Measurements from ENCODE around the gene AMDHD2. TPM values are rescaled to one million over a fixed set of nuclear protein-coding genes. Genes with fewer than 3 reads are reported as not detected.

The AMDHD2 gene
- polyA plus RNA-seq, 4 donors = 20.1 to 40.8 (median 31.6) TPM

DNA sequence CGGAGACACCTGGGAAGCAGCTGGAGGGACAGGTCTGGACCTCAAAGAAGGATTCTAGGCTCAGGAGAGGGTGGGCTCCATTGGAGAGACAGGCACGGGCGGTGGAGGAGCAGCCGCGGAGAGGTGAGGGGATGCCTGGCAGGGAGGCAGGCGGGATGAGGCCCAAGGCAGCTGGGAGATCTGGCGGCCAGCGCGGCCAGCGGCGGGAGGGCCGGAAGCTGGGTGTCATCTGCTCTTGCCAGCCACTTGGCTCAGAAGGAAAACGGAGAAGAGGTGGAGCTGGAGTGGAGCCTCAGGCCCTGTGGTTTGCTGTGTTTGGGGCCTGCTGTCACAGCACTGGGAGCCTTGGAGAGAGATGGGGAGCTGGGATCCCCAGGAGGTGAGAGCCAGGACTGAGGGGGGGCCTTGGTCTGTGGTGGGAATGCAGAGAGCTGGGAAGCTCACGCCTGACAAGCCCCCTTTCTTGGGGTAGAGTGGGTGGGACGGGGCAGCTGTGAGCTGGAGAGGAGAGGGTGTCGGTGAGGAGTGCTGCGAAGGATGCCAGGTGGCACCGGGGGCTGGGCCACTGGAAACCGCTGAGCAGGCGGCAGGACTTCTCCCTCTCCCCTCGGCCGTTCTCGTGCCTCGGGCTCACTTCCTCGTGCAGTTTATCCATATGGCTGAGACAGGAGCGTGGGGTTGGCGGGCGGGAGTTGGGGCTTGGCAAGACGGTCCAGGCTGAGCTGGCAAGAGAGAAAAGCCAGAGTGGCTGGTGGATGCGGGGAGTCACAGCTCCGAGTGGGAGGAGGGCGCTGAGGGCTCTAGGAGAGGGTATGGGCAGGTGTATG lies 37.2 kb upstream of the AMDHD2 start:
- DNase-seq (ENCODE audit: low read depth in 4 of 4, low spot score in 2 of 4) = no peak

DNA sequence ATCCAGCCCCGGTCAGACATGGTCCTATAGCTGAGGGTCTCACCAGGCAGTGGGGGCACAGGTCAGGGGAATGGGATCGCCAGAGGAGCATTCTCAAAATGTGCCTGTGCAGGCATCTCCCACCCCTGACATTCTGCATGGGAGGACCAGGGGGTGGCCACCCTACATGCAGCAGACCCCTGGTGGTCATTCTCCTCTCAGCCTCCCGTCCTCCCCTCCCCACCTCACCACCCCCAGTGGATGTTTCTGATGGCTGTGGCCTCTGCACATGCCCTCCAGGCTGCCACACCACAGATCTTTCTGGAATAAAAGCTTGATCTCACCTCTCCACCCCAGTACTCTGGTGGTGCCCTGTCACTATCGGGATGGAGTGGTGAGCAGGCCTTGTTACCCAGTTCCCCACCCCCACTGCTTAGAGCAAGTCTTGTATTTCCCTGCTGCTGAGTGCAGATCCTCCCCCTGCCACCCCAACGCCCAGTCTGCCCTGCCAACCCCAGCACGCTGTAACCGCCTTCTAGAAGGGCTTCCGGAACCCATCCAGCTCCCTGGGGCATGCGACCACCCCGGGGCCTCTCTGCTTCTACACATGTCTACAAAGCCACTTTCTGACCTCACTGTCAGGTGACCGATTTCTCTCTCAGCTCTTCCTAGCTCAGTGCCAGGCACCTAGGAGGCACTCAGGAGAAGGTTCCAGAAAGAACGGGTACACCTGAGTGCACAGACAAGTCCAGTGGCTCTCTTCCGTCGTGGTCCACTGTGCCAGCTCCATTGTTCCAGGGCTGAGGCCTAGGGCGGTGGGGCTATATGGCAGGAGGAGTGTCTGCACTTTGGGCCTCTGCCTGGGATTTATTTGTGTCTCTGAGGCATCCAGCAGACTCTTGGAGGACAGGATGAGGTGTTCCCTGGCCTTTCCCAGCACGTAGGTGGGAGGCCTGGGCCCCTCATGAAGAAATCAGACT lies 36.0 kb upstream of the AMDHD2 start:
- DNase-seq (ENCODE audit: low read depth in 4 of 4, low spot score in 2 of 4) = no peak

DNA sequence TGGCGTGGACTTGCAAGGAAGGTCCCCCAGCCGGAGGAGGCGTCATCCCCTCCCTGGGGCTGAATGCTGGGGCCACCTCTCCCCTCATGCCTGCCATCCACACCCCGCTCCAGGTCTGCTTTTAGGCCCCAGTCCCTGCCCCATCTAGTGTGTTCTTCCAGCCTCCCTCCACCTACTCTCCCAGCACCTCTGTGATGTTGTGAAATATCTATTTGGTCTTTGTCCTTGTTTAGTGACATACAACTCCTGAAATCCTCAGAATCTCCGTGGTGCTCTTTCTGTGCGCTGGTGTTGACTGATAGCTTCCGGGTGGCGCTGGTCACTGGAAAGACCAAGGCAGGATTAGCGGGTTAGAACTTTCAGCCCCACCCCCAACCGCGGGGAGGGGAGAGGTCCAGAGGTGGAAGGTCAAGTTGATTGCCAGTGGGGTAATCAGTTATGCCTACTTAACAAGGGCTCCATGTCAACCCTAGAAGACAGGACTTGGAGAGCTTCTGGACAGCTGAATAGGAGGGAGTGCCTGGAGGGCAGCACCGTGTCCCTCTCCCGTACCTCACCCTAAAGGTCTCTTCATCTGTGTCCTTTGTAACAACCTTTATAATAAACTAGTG lies 35.2 kb upstream of the AMDHD2 start:
- no peak for DNase-seq (ENCODE audit: low read depth in 4 of 4, low spot score in 2 of 4)

DNA sequence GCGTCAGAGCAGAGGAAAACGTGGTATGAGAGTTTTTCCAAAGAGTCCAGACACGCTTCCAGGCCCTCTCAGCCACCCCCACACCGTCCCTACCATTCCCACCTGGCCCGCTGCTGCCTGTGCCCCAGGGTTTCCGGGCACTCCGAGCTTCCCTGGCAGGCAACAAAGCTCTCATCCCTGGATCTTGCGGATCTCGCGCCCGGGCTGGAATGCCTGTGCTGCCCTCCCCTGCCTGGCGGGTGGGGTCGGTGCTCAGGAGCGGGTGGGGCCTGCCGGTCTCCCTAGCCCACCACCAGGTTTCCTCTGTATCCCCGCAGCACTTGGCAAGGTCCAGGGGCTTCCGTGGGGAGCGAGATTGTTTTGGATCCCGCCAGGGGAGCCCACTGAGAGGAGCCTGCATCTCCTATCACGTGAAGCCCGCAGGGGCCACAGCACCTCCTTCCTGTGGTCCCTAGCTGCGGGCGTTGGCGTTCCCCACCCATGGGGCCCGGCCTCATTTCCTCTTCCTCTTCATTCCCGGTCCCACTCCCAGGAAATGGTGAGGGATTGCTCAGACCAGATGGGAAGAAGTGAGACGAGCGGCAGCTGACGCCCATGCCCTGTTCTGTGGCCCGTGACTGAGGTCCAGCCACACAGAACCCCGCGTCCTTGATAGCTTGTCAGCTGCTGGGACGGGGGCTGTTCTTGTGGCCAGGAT lies 34.2 kb upstream of the AMDHD2 start:
- no peak for DNase-seq (ENCODE audit: low read depth in 4 of 4, low spot score in 2 of 4)

DNA sequence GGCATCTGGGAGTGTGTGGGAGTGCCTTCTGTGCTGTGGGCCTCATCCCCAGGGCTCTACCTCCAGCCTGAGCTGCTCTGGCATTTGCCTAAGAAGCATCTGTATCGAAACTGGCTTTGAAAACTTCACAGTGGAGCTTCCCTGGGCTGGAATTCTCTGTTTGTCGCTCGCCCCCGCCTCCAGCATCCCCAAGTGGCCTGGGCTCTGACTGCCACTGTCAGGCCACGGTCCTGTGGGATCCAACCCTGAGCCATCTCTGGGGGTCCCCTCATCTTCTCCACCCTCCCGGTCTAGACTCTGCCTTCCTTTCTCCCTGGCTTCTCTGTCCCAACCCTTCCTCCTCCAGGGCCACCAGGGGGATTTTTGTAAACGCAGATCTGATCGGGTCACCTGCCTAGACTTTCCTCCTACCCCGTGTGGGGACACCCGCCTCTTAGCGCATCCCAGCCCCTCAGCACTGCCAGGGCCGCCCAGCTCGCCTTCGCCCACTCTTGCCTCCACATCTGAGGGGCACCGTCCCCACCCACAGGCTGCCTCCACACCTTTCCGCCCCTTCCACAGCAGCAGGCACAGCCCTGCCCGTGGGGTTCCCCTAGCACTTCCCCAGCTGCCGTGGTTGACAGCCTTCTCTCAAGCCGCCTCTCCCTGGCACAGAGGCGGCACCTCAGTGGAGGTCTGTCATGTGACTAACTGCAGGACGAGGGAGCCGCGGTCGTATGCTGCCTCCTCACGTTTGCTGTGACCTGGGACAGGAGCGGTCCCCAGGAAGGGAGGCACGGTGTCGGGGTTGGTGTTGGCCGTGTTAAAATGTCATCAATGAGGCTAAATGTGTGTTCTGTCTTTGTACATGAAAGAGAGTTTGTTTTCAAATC lies 33.3 kb upstream of the AMDHD2 start:
- no peak for DNase-seq (ENCODE audit: low read depth in 4 of 4, low spot score in 2 of 4)

DNA sequence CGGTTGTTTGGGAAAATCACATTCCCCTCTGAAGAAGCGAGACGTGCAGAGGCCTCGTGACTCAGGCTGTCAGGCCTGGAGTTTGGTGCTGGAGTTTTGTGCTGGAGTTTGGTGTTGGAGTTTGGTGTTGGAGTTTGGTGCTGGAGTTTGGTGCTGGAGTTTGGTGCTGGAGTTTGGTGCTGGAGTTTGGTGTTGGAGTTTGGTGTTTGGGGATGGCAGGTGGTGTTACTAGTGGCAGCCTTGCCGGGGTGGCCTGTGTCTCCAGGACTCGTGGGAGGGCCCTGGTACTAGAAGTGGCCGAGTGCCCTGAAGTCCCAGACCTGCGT lies 32.7 kb upstream of the AMDHD2 start:
- DNase-seq (ENCODE audit: low read depth in 4 of 4, low spot score in 2 of 4) = no peak

DNA sequence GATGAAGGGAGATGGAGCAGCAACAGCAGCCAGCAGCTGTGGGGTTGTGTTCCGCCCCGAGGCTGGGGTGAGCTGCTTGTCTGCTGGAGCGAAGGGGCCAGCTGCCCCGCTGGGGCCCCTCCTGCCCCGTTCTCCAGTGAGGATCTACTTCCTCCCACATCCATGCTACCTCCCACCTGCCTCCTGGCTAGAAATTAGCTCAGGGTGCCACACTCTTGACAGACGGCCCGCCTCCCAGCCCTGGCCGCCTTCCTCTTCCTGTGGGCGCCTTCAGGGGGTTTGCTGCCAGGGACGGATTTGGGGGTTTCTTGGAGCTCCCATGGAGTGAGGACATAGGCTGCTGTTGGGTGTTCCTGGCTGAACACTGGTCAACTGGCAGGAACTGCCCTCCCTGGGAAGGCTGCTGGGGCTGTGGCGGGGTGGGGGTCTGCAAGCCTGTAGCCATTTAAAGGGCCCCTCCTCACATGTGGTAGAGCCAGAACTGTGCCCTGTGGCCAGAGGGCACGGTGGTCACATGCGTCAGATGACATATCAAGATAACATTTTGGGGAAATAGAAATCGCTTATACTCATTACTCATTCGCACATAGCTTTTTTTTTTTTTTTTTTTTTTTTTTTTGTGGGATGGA lies 32.2 kb upstream of the AMDHD2 start:
- DNase-seq (ENCODE audit: low read depth in 4 of 4, low spot score in 2 of 4) = no peak

DNA sequence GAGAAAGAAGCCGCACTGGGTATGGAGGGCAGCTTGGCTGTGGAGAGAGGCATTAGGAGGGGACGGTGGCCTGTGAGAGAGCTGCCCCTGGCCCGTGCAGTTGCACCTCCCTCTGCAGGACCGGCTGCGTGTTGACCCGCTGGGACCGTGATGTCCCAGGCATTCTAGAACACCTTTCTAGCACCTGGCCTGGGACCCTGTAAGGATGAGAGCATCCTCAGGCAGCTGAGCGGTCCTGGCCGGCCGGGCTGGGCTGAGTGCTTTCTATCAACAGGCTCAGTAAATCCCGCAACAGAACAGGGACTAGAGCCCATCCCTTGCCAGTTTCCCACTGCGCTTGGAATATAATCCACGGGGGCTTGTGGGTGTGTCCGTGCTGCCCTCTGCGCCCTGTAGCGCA lies 30.6 kb upstream of the AMDHD2 start:
- no peak for DNase-seq (ENCODE audit: low read depth in 4 of 4, low spot score in 2 of 4)

DNA sequence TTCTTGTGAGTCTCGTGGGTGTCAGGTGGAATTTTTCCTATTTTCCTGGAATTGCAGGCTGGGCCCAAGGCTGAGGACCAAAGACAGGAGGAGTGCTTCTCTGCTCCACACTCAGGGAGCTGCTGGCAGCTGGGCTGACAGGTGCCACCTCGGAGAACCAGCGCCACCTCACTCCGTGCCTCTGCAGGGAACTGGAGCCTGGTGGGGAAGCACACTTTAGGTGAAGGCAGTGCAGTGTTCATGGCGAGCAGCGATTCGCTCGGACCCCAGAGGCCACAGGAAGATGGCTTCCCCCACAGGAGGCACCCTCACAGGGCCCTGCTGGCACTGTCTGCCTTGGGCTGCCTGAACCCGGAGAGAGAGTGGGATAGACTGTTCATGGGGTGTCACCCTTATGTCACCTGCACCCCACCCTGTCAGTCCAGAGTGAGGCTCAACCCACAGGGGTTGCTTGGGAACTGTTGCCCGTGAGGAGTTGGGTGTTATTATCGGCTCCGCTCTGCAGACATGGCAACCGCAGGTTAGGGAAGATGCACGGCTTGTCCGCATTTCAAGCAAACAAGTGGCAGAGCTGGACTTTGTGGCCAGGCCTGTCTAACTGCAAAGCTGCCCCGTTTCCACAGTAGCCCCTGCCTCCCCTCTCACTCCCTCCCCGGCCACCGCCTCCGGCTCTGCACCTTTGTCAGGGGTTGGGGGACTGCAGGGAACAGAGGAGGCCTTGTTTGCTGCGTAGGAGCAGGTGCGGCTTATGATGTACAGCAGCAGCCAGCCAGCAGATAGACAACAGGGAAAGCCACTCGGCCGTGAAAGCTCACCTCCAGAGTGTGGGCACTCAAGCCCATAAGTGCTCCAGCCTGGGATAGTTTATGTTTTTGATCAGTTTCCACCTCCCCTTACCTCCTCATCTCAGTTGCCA lies 29.7 kb upstream of the AMDHD2 start:
- no peak for DNase-seq (ENCODE audit: low read depth in 4 of 4, low spot score in 2 of 4)

DNA sequence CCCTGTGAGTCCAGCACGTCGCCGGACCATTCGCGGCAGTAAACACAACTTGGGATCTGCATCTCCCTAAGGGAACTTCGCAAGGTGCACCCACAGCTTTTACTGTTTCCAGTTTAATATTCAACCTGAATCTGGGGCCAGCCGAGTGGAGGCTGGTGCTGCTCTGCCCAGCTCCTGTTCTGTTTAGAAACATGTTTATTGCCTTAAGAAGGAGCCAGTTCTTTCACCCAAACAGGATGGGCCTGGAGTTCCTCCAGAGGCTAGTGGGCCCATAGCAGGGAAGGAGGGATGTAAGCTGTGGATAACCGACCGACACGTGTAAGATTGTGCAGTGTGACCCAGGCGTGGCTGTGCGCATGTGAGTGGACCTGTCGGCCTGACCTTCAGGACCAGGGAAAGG lies 27.9 kb upstream of the AMDHD2 start:
- DNase-seq (ENCODE audit: low read depth in 4 of 4, low spot score in 2 of 4) = no peak

DNA sequence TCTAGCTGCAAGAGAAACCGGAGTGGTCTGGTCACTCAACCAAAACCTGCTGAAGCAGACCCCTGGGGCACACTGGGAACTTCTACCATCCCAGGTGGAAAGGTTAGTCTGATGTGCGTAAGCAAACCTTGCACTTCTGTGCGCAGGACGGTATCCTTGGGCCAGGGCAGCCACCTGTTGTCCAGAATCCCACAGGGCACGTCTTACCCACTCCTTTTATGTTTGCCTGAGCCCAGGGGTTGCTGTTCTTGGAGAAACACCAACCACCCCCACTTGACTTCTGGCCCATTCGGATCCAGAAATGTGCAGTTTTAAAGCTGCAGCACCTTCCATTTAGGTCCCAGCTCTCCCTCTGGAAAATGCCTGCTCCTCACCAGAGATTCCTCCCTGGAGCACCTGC lies 26.6 kb upstream of the AMDHD2 start:
- no peak for DNase-seq (ENCODE audit: low read depth in 4 of 4, low spot score in 2 of 4)

DNA sequence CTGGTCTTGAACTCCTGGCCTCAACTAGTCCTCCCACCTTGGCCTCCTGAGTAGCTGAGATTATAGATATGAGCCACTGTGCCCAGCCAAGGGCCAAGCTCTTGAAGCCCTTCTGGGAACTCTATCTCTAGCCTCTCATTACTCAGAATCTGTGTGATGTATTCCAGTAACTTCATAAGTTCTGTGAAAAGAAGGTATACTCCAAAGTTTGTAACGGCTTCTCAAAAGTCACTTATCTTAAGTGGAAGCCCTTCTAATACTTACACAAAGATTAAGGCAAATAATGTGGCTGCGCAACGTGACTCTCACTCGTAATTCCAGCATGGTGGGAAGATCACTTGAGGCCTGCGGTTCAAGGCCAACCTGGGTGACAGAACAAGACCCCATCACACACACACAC lies 25.6 kb upstream of the AMDHD2 start:
- no peak for DNase-seq (ENCODE audit: low read depth in 4 of 4, low spot score in 2 of 4)

DNA sequence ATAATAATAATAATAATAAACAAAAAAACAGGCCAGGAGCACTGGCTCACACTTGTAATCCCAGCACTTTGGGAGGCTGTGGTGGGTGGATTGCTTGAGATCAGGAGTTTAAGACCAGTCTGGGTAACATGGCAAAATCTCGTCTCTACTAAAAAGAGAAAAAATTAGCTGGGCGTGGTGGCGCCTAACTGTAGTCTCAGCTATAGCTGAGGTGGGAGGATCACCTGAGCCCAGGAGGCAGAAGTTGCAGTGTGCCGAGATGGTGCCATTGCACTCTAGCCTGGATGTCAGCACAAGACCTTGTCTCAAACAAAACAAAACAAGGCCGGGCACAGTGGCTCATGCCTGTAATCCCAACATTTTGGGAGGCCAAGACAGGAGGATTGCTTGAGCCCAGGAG lies 25.1 kb upstream of the AMDHD2 start:
- DNase-seq (ENCODE audit: low read depth in 4 of 4, low spot score in 2 of 4) = no peak

DNA sequence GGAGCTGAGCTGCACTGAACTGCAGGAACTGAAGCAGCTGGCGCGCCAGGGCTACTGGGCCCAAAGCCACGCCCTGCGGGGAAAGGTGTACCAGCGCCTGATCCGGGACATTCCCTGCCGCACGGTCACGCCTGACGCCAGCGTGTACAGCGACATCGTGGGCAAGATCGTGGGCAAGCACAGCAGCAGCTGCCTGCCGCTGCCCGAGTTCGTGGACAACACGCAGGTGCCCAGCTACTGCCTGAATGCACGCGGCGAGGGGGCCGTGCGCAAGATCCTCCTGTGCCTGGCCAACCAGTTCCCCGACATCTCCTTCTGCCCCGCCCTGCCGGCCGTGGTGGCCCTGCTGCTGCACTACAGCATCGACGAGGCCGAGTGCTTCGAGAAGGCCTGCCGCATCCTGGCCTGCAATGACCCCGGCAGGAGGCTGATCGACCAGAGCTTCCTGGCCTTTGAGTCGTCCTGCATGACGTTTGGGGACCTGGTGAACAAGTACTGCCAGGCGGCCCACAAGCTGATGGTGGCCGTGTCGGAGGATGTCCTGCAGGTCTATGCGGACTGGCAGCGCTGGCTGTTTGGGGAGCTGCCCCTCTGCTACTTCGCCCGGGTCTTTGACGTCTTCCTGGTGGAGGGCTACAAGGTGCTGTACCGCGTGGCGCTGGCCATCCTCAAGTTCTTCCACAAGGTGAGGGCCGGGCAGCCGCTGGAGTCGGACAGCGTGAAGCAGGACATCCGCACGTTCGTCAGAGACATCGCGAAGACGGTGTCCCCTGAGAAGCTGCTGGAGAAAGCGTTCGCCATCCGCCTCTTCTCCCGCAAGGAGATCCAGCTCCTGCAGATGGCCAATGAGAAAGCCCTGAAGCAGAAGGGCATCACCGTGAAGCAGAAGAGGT lies 23.7 kb upstream of the AMDHD2 start:
- DNase-seq (ENCODE audit: low read depth in 4 of 4, low spot score in 2 of 4) = no peak

DNA sequence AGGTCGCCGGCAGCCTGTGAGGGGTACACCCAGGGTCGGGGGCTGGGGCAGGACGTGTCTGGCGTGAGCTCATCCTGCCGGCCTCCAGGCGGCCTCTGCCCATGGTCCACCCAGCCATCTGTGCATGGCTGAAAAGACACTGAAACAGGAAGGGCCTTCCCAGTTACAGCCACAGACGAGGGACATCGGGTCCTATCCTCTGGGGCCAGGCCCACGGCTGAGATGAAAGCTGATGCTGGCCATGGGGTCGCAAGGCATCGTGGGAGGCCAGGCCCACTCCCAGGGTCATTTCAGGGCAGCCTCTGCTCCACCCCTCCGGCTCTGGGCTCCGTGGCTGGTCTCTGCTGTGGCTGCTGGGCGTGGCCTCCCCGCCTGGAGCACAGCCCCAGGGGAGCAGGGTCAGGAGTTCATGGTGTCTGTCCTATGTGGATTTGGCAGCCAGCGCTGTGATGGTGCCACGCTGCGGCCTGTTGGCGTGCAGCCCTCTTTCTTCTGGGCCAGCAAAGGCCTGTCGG lies 23.0 kb upstream of the AMDHD2 start:
- DNase-seq (ENCODE audit: low read depth in 4 of 4, low spot score in 2 of 4) = no peak

DNA sequence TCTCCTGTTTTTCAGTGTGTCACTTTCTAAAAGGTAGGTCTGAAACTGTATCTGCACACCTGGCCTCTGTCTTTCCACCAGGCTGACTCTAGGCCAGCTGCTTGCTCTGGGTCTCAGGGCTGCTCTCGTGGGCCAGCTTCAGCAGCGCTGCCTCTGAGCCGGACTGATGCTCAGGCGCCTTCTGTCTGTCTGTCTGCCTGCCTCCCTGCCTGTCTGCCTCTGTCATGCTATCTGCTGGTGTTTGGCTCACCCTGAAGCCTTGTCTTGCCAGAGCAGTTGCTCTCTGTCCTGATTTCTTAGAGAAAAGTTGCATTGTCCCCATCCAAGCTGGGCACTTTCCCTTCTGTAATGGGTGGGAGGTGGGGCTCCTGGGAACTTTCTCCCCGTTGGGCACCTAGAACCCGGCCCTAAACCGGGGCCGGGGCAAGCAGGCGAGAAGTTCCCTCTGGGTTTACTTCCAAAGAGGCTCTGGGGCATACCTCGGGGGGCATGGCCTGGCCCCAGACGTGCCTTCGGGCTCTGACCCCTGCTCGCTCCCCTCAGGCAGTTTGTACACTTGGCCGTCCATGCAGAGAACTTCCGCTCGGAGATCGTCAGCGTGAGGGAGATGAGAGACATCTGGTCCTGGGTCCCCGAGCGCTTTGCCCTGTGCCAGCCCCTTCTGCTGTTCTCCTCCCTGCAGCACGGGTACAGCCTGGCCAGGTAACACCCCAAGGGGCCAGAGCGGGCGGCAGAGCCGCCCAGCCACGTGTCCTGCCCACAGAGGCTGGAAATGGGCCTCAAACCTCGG lies 22.3 kb upstream of the AMDHD2 start:
- no peak for DNase-seq (ENCODE audit: low read depth in 4 of 4, low spot score in 2 of 4)
